Activated naive CD8-positive, alpha-beta T cell treated with anti-CD3 and anti-CD28 coated beads for 36 hours (primary cell): ENCODE data around the gene F9. TPM values are rescaled to one million over a fixed set of nuclear protein-coding genes. Genes with fewer than 3 reads are reported as not detected.
"Not testable (repeated sequence)": the region's sequence is repeated elsewhere in the genome, so short reads cannot be mapped to it uniquely, and the experiment has no call there.

ENCODE experiments used
- DNase-seq: peaks from one replicate; pipeline ENCODE4 v3.0.0; 2021
- H3K27ac Mint-ChIP-seq: one replicate; pipeline ENCODE4 v1.8.0; 2022; ENCODE audit warnings: mild to moderate bottlenecking, moderate library complexity, mixed read lengths
- H3K27me3 Mint-ChIP-seq: one replicate; pipeline ENCODE4 v1.8.0; 2022; ENCODE audit warnings: mild to moderate bottlenecking, mixed read lengths
- H3K36me3 Mint-ChIP-seq: one replicate; pipeline ENCODE4 v1.8.0; 2021; ENCODE audit warnings: mild to moderate bottlenecking, mixed read lengths
- H3K4me1 Mint-ChIP-seq: one replicate; pipeline ENCODE4 v1.8.0; 2021; ENCODE audit warnings: mixed read lengths
- H3K4me3 Mint-ChIP-seq: one replicate; pipeline ENCODE4 v1.8.0; 2022; ENCODE audit warnings: mild to moderate bottlenecking, moderate library complexity, mixed read lengths
- H3K9me3 Mint-ChIP-seq: one replicate; pipeline ENCODE4 v1.8.0; 2022; ENCODE audit warnings: mixed read lengths
- total RNA-seq, 2 experiments: library from RNA; stranded (reverse); gene quantifications; one replicate each; pipeline ENCODE4 v1.2.3, GENCODE V29; 2021

The F9 gene
- not detected for total RNA-seq

DNA sequence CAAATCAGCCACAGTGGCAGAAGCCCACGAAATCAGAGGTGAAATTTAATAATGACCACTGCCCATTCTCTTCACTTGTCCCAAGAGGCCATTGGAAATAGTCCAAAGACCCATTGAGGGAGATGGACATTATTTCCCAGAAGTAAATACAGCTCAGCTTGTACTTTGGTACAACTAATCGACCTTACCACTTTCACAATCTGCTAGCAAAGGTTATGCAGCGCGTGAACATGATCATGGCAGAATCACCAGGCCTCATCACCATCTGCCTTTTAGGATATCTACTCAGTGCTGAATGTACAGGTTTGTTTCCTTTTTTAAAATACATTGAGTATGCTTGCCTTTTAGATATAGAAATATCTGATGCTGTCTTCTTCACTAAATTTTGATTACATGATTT lies at the start of gene F9:
F9 (plus strand) TSS at position 190 of the 400 bp plus-strand sequence; CDS start at position 216, 26 bp downstream.
- Mint-ChIP-seq H3K27me3 (no peaks in the 10 kb centered on the region), H3K9me3 (no peaks in the 10 kb centered on the region), H3K4me3 (no peak within 1 kb of the TSS), H3K4me1 (no peaks in the 10 kb centered on the region), H3K36me3 (no peaks in the 10 kb centered on the region), H3K27ac (no peak within 1 kb of the TSS)
- DNase-seq: no peak

DNA sequence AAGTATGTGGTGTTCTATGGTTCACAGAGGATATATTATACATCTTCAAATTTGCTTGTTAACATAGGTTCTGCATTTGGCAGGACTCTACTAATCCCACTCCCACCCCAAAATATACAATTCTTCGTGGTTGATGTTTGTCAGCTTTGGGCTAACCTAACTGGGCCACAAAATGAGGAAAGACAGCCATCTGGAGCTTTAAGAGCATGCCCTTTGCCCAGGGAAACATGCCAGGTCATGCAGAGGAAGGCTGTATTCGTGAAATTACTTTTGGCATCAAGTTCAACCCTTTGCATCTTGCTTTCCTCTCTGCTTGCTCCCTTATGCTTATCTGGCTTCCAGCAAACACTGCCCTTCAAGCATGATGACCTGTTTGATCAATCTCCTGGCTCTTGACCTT lies 46.8 kb upstream of the F9 start:
- no peak for DNase-seq
- peaks cover under 1% of the 10 kb centered on the region for H3K9me3 Mint-ChIP-seq
- H3K27me3 Mint-ChIP-seq: no peaks in the 10 kb centered on the region
- no peak overlapping the region for H3K4me3 Mint-ChIP-seq
- H3K4me1 Mint-ChIP-seq: no peaks in the 10 kb centered on the region
- no peak overlapping the region for H3K27ac Mint-ChIP-seq
- H3K36me3 Mint-ChIP-seq: no peaks in the 10 kb centered on the region

DNA sequence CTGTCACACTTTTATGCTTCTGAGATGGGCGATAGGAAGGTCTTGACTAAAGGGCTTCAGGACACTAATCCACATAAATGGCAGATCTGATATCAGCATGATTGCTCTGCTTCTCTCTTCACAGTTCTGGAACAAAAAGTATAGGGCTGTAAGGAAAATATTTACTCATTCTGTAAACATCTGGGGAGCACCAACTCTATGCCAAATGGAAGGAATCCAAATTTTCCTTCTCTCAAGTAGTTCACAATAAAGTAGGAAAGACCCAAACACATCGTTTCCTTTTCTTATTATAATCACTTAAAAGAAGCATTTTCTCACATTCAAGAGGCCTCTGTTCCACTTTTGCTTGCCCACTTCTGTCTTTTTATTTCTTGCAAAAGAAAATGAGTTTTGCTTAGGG lies 45.9 kb upstream of the F9 start:
- H3K9me3 Mint-ChIP-seq: peaks cover 1% of the 10 kb centered on the region
- no peak overlapping the region for H3K4me3 Mint-ChIP-seq
- H3K36me3 Mint-ChIP-seq: no peaks in the 10 kb centered on the region
- no peaks in the 10 kb centered on the region for H3K4me1 Mint-ChIP-seq
- H3K27ac Mint-ChIP-seq: no peak overlapping the region
- H3K27me3 Mint-ChIP-seq: no peaks in the 10 kb centered on the region
- no peak for DNase-seq

DNA sequence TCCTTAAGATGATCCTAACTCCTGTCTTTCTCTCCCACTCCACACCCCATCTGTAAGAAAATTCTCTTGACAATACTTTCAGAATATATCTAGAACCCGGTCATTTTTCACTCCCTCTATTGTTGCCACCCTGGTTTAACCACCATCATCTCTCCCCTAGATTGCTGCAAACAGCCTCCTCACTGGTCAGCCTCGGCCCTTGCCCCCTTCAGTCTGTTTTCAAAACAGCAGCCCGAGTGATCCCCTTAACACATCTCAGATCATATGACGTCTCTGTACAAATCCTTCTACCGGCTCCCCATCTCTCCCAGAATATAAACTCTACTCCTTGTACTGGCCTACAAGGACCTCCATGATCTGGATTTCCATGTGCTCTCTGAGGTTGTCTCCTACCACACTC lies 35.2 kb upstream of the F9 start:
- H3K9me3 Mint-ChIP-seq: no peaks in the 10 kb centered on the region
- H3K36me3 Mint-ChIP-seq: no peaks in the 10 kb centered on the region
- H3K27me3 Mint-ChIP-seq: no peaks in the 10 kb centered on the region
- DNase-seq: no peak
- no peak overlapping the region for H3K27ac Mint-ChIP-seq
- H3K4me1 Mint-ChIP-seq: no peaks in the 10 kb centered on the region
- H3K4me3 Mint-ChIP-seq: no peak overlapping the region

DNA sequence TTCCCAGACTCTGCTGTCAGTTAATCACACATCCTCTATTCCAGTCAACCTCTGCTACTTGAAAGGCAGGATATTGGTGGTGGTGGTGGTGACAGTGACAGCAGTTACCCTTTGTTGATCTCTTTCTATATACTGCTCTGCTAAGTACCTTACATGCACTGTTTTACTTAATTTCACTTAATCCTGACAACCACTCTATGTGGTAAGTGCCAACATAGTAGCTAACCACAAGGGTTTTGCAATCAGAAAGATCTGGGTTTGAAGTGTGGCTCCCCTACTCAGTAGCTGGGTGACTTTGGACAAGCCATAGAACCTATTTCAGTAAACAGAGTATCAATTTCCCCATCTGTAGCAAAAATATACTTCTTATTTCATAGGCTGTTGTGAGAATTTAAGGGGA lies 24.2 kb upstream of the F9 start:
- no peaks in the 10 kb centered on the region for H3K4me1 Mint-ChIP-seq
- H3K4me3 Mint-ChIP-seq: no peak overlapping the region
- no peak for DNase-seq
- H3K9me3 Mint-ChIP-seq: no peaks in the 10 kb centered on the region
- no peaks in the 10 kb centered on the region for H3K27me3 Mint-ChIP-seq
- H3K36me3 Mint-ChIP-seq: no peaks in the 10 kb centered on the region
- no peak overlapping the region for H3K27ac Mint-ChIP-seq

DNA sequence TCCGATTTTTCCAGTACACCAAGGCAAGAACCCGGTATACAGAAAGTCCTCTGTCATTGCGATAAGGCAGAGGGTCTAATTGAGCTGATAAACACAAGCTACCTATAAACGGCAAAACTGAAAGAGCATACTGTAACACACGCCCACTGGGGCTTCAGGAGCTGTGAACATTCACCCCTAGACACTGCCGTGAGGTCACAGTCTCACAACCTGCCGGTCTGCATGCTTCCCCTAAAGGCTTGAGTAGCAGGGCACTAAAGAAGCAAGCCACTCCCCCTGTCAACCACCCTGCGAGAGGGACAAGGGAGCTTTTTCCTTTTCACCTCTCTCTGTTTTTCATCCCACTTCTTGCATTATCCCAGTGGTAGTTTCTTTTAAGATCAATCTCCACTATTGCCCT lies 22.4 kb upstream of the F9 start:
- Mint-ChIP-seq H3K4me1 (no peaks in the 10 kb centered on the region), H3K27ac (no peak overlapping the region), H3K36me3 (no peaks in the 10 kb centered on the region), H3K9me3 (no peaks in the 10 kb centered on the region), H3K4me3 (no peak overlapping the region), H3K27me3 (no peaks in the 10 kb centered on the region)
- no peak for DNase-seq

DNA sequence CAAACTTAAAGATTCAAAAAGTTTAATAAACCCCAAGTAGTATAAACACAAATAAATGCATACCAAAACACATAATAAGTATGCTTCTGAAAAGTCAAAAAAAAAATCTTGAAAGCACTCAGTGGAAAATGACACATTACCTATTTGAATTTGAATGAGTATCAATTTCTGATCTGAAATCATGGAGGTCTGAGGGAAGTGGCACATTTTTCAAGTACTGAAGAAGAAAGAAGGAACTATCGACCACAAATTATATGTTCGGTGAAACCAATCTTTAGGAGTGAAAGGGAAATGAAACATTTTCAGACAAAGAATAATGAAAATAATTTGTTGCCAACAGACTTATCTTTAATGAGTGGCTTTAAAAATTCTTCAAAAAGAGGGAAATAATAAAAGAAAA lies 12.1 kb upstream of the F9 start:
- Mint-ChIP-seq H3K4me1 (no peaks in the 10 kb centered on the region), H3K27me3 (no peaks in the 10 kb centered on the region), H3K27ac (no peak overlapping the region), H3K36me3 (no peaks in the 10 kb centered on the region), H3K4me3 (no peak overlapping the region), H3K9me3 (no peaks in the 10 kb centered on the region)
- DNase-seq: no peak

DNA sequence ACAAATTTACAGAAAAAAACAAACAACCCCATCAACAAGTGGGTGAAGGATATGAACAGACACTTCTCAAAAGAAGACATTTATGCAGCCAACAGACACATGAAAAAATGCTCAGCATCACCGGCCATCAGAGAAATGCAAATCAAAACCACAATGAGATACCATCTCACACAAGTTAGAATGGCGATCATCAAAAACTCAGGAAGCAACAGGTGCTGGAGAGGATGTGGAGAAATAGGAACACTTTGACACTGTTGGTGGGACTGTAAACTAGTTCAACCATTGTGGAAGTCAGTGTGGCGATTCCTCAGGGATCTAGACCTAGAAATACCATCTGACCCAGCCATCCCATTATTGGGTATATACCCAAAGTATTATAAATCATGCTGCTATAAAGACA lies 1.7 kb upstream of the F9 start:
- not testable (repeated sequence) for DNase-seq, H3K36me3 Mint-ChIP-seq, H3K9me3 Mint-ChIP-seq, H3K27me3 Mint-ChIP-seq, H3K4me1 Mint-ChIP-seq, H3K4me3 Mint-ChIP-seq, H3K27ac Mint-ChIP-seq

DNA sequence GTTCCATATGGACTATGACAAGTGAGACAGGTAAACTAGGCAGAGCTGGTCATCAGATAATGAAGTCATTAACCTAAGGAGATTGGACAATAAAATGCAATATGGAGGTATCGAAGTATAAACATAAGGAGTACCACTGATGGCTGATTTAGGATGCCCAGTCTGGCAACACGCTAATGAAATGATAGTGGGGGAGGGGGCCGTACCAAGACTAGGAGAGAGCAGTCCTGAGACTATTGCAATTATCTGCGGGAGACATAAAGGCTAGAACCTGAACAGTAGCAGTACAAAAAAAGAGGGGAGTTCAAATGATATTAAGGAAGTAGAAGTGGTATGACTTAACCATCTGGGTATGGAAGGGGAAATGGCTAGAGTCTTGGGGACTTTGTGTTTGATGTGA lies 2.3 kb downstream of the F9 start:
- Mint-ChIP-seq H3K4me3 (no peak overlapping the region), H3K36me3 (no peaks in the 10 kb centered on the region), H3K4me1 (no peaks in the 10 kb centered on the region), H3K27me3 (peaks cover 3% of the 10 kb centered on the region), H3K9me3 (no peaks in the 10 kb centered on the region), H3K27ac (no peak overlapping the region)
- no peak for DNase-seq

DNA sequence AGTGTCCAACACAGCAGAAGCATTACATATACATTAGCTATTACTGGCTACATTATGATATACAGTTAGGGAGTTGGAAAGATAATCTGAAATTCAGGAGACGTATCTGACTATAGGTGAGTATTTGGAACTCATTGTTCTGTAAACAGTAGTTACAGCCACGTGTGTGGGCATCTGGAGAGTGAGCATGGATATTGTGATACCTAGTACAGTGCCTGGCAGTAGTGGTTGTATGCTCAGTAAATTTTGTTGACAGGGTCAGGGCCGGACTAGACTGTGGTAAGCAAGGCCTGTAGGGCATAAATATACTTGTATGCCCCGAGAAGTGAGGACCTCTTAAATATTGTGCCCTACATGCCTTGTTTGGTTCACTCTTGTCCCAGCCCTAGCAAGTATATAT lies 2.9 kb downstream of the F9 start:
- no peaks in the 10 kb centered on the region for H3K9me3 Mint-ChIP-seq
- H3K4me3 Mint-ChIP-seq: no peak overlapping the region
- no peaks in the 10 kb centered on the region for H3K36me3 Mint-ChIP-seq
- no peak overlapping the region for H3K27ac Mint-ChIP-seq
- peaks cover 4% of the 10 kb centered on the region for H3K27me3 Mint-ChIP-seq
- DNase-seq: no peak
- no peaks in the 10 kb centered on the region for H3K4me1 Mint-ChIP-seq

DNA sequence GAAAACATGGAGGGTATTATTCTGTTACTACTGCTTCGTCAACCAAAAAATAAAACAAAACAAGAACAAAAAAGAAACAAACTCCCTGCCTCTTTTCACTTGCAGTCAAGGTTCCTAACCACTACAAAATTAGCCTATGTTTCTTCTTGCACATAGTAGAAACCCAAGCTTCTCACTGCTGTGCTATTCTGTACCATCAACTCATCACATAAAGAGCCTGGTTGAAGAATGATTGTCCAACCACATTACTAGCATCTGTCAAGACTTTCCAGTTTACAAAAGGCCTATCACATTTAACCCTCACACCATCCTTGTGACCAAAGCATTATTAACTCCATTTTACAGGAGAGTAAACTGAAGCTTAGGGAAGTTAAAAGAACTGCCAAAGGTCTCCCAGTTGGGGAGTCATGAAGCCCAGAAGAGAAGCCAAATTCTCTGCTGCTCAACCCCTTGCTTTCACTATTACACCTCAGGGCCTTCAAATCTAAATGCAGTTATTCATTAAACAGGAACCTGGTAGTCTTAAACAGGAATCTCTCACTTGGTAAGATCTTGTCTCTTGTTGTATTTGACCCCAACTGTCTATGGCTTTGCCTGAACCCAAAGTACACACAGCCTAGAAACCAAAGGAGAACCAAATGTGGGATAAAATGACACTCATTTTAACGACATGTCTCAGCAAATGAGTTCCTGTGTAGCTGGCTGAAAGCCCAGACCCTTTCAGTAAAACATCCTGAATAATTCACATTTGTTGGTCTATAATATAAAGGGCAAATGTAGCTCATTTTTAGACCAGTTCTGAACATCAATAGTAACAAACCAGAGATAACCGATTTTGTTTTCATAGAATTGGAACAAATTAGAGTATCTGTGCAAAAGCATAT lies 8.6 kb downstream of the F9 start:
- peaks cover 6% of the 10 kb centered on the region for H3K27me3 Mint-ChIP-seq
- no peak overlapping the region for H3K4me3 Mint-ChIP-seq
- H3K4me1 Mint-ChIP-seq: no peaks in the 10 kb centered on the region
- DNase-seq: no peak
- no peaks in the 10 kb centered on the region for H3K36me3 Mint-ChIP-seq
- no peak overlapping the region for H3K27ac Mint-ChIP-seq
- H3K9me3 Mint-ChIP-seq: no peaks in the 10 kb centered on the region

DNA sequence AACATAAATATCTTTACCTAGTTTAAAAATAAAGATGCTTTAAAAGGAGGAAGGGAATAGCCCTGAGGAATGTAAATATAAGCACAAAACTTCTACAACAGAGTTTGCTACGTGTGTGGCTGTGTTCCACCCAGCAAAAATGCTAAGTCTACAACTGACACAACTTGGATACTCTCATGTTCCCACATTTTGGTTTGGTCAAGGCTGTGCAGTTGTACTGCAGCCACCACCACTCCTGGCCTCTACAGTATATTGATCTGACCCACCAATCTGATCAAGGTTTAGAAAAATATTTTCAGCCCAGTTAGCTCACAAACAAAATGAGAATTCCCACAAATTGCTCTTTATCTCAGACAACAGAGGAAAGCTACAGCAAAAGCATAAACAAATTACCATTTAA lies 12.1 kb downstream of the F9 start:
- Mint-ChIP-seq H3K27ac (no peak overlapping the region), H3K36me3 (no peaks in the 10 kb centered on the region), H3K9me3 (no peaks in the 10 kb centered on the region), H3K4me1 (no peaks in the 10 kb centered on the region), H3K27me3 (peaks cover 4% of the 10 kb centered on the region), H3K4me3 (no peak overlapping the region)
- DNase-seq: no peak

DNA sequence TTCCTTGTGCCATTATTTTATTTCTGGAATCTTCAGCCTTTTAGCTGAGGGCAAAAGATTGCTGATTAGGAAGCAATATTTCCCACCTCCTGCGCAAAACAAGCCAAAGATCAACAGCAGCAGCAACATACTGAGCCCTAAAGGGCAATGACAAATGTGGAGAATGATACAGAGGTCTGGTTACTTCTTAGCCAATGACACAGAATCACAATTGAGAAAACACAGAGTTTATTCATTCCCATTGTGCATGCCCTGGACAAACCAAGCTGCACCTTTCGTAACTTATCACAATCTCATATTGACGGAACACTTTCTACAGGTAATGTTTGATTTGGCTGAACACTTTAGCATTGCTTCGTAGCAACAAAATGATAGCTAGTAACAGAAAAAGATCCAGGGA lies 13.4 kb downstream of the F9 start:
- H3K9me3 Mint-ChIP-seq: no peaks in the 10 kb centered on the region
- H3K27ac Mint-ChIP-seq: no peak overlapping the region
- H3K4me3 Mint-ChIP-seq: no peak overlapping the region
- no peaks in the 10 kb centered on the region for H3K36me3 Mint-ChIP-seq
- no peaks in the 10 kb centered on the region for H3K4me1 Mint-ChIP-seq
- no peak for DNase-seq
- H3K27me3 Mint-ChIP-seq: peaks cover 2% of the 10 kb centered on the region

DNA sequence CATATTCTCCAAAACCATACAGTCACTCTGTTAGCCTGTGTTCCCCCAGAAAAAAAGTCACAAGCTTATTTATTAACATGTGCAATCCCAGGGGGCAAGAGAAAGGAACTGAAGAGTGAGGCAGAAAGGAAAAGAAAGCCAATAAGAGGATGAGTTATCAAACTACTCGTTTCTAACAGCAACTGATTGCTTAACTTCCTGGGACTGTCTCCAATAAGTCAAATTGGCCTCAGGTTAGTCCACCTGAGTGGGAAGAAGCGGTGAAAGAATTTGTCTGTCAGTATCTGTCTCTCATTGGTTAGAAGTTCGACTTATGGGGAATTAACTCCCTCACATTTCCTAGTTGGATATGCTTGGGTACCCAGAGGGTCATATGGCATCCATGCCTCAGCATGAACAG lies 14.1 kb downstream of the F9 start:
- no peaks in the 10 kb centered on the region for H3K9me3 Mint-ChIP-seq
- H3K27ac Mint-ChIP-seq: no peak overlapping the region
- no peak for DNase-seq
- H3K4me1 Mint-ChIP-seq: no peaks in the 10 kb centered on the region
- no peak overlapping the region for H3K4me3 Mint-ChIP-seq
- no peaks in the 10 kb centered on the region for H3K36me3 Mint-ChIP-seq
- peaks cover 2% of the 10 kb centered on the region for H3K27me3 Mint-ChIP-seq

DNA sequence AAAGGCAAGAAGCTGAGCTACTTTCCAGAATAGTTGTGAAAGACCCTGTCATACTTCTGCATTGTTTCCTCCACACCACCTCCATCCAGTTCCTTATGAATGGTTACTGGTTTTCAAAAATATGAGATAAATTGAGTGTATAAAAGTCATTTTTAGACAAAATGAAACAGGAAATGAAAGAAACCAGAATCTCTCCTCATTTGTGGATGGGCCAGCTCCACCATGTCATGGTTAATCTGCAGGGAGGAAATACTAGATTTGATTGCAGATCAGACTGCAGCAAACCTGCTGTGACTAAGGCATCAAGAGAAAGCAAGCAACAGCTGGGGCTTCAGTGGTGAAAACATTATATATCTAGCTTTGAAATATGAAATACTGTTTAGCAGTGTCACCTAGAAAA lies 23.8 kb downstream of the F9 start:
- Mint-ChIP-seq H3K27ac (no peak overlapping the region), H3K36me3 (no peaks in the 10 kb centered on the region), H3K4me1 (peaks cover 10% of the 10 kb centered on the region), H3K27me3 (peaks cover 8% of the 10 kb centered on the region), H3K4me3 (no peak overlapping the region), H3K9me3 (no peaks in the 10 kb centered on the region)
- DNase-seq: no peak

DNA sequence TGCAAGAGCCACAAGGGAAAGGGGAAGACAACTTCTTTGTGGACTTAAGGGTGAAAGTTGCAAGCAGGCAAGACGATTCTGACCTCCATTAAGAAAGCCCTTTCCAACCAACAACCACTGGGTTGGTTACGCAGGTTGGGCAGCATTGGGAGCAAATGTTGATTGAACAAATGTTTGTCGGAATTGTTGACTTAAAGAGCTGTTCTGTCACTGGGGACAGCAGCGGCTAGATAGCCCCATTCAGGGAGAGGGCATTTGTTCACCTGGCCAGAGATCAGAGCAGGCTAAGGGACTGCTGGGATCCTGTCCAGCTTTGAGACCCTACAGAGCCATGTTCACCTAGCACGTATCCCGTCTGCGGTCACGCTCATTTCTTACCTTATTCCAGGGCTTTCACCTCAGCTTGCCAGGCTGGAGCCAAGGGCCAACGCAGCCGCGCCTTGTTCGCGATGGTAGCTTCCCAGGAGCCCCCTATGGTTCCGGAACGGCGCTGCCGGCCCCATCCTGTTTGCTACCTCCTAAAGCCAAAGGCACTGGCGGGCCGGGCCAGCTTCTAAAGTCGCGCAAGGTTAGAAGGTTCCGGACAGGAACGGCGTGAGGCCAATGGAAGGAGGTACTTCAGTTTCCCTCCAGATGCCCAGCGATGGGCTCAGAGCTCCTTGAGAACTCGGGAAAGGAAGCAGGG lies 24.6 kb downstream of the F9 start:
- Mint-ChIP-seq H3K27me3 (peaks cover 8% of the 10 kb centered on the region), H3K36me3 (no peaks in the 10 kb centered on the region), H3K9me3 (no peaks in the 10 kb centered on the region)

More for the DNA sequence above, 24.6 kb downstream of the F9 start:
- no peak overlapping the region for H3K27ac Mint-ChIP-seq
- no peak overlapping the region for H3K4me3 Mint-ChIP-seq
- H3K4me1 Mint-ChIP-seq: peaks cover 10% of the 10 kb centered on the region
- no peak for DNase-seq
